Measurements from ENCODE around the gene IL1RAPL1. TPM values are rescaled to one million over a fixed set of nuclear protein-coding genes. Genes with fewer than 3 reads are reported as not detected.

The IL1RAPL1 gene
- total RNA-seq, 2 experiments from 2014 or later: not detected

GRCh38 chrX:28717864-28718263, 130.6 kb downstream of the IL1RAPL1 start:
- DNase-seq: no peak
- ChIA-PET POLR2A (no interaction called here), CTCF (no interaction called here)
- Histone ChIP-seq H3K27me3 (ENCODE audit: control insufficient read depth in 1 of 2, insufficient read depth in 2 of 2, low read length in 2 of 2) (no peaks in the 10 kb centered on the region), H3K27ac (ENCODE audit: low read depth in 1 of 2, low read length in 2 of 2) (no peak overlapping the region), H3K36me3 (ENCODE audit: insufficient read depth, low read length) (no peaks in the 10 kb centered on the region), H3K4me3 (ENCODE audit: low read length) (no peak overlapping the region), H3K4me1 (ENCODE audit: insufficient read depth, low read length) (no peaks in the 10 kb centered on the region), H3K9me3 (ENCODE audit: control insufficient read depth in 1 of 2, insufficient read depth in 1 of 2, low read length in 2 of 2) (peaks cover 0 to 3% of the 10 kb centered on the region in 2 experiments)
- Mint-ChIP-seq H3K4me1 (ENCODE audit: low read depth) (no peaks in the 10 kb centered on the region), H3K27ac (no peak overlapping the region), H3K9me3 (peaks cover 4% of the 10 kb centered on the region), H3K36me3 (ENCODE audit: low read depth) (no peaks in the 10 kb centered on the region), H3K27me3 (no peaks in the 10 kb centered on the region), H3K4me3 (no peak overlapping the region)
- TF ChIP-seq, protein P1, sequence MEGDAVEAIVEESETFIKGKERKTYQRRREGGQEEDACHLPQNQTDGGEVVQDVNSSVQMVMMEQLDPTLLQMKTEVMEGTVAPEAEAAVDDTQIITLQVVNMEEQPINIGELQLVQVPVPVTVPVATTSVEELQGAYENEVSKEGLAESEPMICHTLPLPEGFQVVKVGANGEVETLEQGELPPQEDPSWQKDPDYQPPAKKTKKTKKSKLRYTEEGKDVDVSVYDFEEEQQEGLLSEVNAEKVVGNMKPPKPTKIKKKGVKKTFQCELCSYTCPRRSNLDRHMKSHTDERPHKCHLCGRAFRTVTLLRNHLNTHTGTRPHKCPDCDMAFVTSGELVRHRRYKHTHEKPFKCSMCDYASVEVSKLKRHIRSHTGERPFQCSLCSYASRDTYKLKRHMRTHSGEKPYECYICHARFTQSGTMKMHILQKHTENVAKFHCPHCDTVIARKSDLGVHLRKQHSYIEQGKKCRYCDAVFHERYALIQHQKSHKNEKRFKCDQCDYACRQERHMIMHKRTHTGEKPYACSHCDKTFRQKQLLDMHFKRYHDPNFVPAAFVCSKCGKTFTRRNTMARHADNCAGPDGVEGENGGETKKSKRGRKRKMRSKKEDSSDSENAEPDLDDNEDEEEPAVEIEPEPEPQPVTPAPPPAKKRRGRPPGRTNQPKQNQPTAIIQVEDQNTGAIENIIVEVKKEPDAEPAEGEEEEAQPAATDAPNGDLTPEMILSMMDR (IDR thresholded peaks at IDR 0.05): no peak
- intact Hi-C loops (cut with DNase I, micrococcal nuclease): no loop called here
- no peak for ATAC-seq (ENCODE audit: poor library complexity)

DNA sequence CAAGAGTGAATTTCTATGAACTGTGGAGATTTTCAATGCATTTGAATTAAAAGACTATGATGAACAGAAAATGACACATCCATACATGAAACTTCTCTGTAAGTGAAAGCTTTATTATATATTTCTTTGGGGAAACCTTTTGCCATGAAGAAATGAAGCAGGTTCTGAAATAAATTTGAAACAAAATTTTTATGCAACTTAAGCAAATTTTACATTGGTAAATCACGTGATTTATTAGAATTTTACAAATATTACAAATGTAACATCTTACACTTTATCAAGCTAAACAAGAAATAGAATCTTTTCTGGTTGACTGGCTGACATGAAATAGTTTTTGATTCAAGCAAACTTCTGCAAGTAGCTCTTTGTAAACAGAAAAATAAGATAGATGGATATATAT, 131.2 kb downstream of the IL1RAPL1 start:
- POLR2A ChIA-PET: no interaction called here
- ATAC-seq (ENCODE audit: poor library complexity) (no peak), DNase-seq (no peak)
- Mint-ChIP-seq H3K9me3 (peaks cover 4% of the 10 kb centered on the region), H3K27me3 (no peaks in the 10 kb centered on the region), H3K36me3 (ENCODE audit: low read depth) (no peaks in the 10 kb centered on the region), H3K27ac (no peak overlapping the region), H3K4me3 (no peak overlapping the region), H3K4me1 (ENCODE audit: low read depth) (no peaks in the 10 kb centered on the region)
- H3K36me3 ChIP-seq (ENCODE audit: insufficient read depth, low read length): no peaks in the 10 kb centered on the region
- H3K4me1 ChIP-seq (ENCODE audit: insufficient read depth, low read length): no peaks in the 10 kb centered on the region
- CTCF ChIA-PET: no interaction called here
- intact Hi-C loops (cut with DNase I, micrococcal nuclease): no loop called here
- H3K27ac ChIP-seq (ENCODE audit: low read depth in 1 of 2, low read length in 2 of 2): no peak overlapping the region
- no peaks in the 10 kb centered on the region for H3K27me3 ChIP-seq (ENCODE audit: control insufficient read depth in 1 of 2, insufficient read depth in 2 of 2, low read length in 2 of 2)
- no peaks in the 10 kb centered on the region for H3K9me3 ChIP-seq (ENCODE audit: control insufficient read depth in 1 of 2, insufficient read depth in 1 of 2, low read length in 2 of 2)
- TF ChIP-seq, protein P1 (IDR thresholded peaks at IDR 0.05): no peak
- H3K4me3 ChIP-seq (ENCODE audit: low read length): no peak overlapping the region

DNA sequence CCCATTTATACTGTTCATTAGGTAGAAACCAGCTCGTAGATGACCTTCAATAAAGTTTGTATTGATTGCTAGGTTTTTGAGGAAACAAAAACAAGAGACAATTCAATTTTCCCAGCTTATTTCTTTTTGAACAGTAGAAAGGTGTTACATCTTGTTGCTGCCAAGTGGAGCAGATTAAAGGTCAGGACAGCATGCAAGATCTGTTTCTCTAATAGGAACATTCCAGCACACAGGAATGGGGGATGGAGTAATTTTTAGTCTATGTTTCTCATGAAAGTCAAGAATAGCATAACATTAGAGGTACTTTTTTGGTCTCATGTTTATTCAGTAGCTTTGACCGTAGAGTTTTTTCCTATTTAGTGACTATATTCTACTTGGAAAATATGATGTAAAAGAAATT, 132.4 kb downstream of the IL1RAPL1 start:
- Mint-ChIP-seq H3K27me3 (no peaks in the 10 kb centered on the region), H3K36me3 (ENCODE audit: low read depth) (no peaks in the 10 kb centered on the region), H3K9me3 (peaks cover 4% of the 10 kb centered on the region), H3K4me3 (no peak overlapping the region), H3K4me1 (ENCODE audit: low read depth) (no peaks in the 10 kb centered on the region), H3K27ac (no peak overlapping the region)
- no peaks in the 10 kb centered on the region for H3K4me1 ChIP-seq (ENCODE audit: insufficient read depth, low read length)
- ChIA-PET CTCF (no interaction called here), POLR2A (no interaction called here)
- no peaks in the 10 kb centered on the region for H3K9me3 ChIP-seq (ENCODE audit: control insufficient read depth in 1 of 2, insufficient read depth in 1 of 2, low read length in 2 of 2)
- ATAC-seq (ENCODE audit: poor library complexity) (no peak), DNase-seq (no peak)
- H3K36me3 ChIP-seq (ENCODE audit: insufficient read depth, low read length): no peaks in the 10 kb centered on the region
- no peak overlapping the region for H3K27ac ChIP-seq (ENCODE audit: low read depth in 1 of 2, low read length in 2 of 2)
- no peaks in the 10 kb centered on the region for H3K27me3 ChIP-seq (ENCODE audit: control insufficient read depth in 1 of 2, insufficient read depth in 2 of 2, low read length in 2 of 2)
- TF ChIP-seq, protein P1 (IDR thresholded peaks at IDR 0.05): no peak
- intact Hi-C loops (cut with DNase I, micrococcal nuclease): no loop called here
- no peak overlapping the region for H3K4me3 ChIP-seq (ENCODE audit: low read length)

All from CD4-positive, alpha-beta T cell (primary cell).